Liver (tissue), 9 donors: ENCODE data around the gene OR6C2. TPM values are rescaled to one million over a fixed set of nuclear protein-coding genes. Genes with fewer than 3 reads are reported as not detected.

Source experiments
- DNase-seq: peaks from one replicate; pipeline ENCODE4 v3.0.0-alpha.2; 2017; ENCODE audit warnings: low spot score
- H3K27ac ChIP-seq, 2 donors: one replicate each; pipeline ENCODE4 v1.7.0; 2013; ENCODE audit warnings: inconsistent platforms in 2 of 2, low read length in 2 of 2, control low read depth in 1 of 2, low read depth in 1 of 2, mild to moderate bottlenecking in 1 of 2
- H3K27me3 ChIP-seq, 4 donors: one replicate each; pipeline versions ENCODE4 v1.6.1 to v1.7.0; 2013; ENCODE audit warnings: low read length in 3 of 4, inconsistent platforms in 1 of 4, mild to moderate bottlenecking in 1 of 4, moderate library complexity in 1 of 4; ENCODE audit not compliant: control insufficient read depth in 4 of 4, insufficient read depth in 4 of 4
- H3K36me3 ChIP-seq, 4 donors: one replicate each; pipeline versions ENCODE4 v1.6.1 to v1.7.0; 2013; ENCODE audit warnings: low read length in 3 of 4, mild to moderate bottlenecking in 3 of 4, low read depth in 1 of 4, moderate library complexity in 1 of 4; ENCODE audit not compliant: control insufficient read depth in 4 of 4, insufficient read depth in 3 of 4
- H3K4me1 ChIP-seq, 4 donors: one replicate each; pipeline versions ENCODE4 v1.6.1 to v1.7.0; 2013; ENCODE audit warnings: low read length in 3 of 4, mild to moderate bottlenecking in 3 of 4, moderate library complexity in 1 of 4; ENCODE audit not compliant: control insufficient read depth in 4 of 4, insufficient read depth in 4 of 4
- H3K4me3 ChIP-seq, 3 donors: one replicate each; pipeline versions ENCODE4 v1.6.1 to v1.7.0; 2013; ENCODE audit warnings: low read length in 3 of 3, control low read depth in 1 of 3, low read depth in 1 of 3, mild to moderate bottlenecking in 1 of 3
- H3K9ac ChIP-seq, 2 donors: one replicate each; pipeline ENCODE4 v1.7.0; 2013; ENCODE audit warnings: low read length in 2 of 2, mild to moderate bottlenecking in 2 of 2, moderate library complexity in 2 of 2, control low read depth in 1 of 2, low read depth in 1 of 2
- H3K9me3 ChIP-seq, 4 donors: one replicate each; pipeline versions ENCODE4 v1.6.1 to v1.7.0; 2013; ENCODE audit warnings: low read length in 3 of 4; ENCODE audit not compliant: control insufficient read depth in 4 of 4
- ATF3 ChIP-seq: IDR thresholded peaks from 2 replicates; pipeline ENCODE4 v1.6.1; 2016; ENCODE audit warnings: antibody characterized with exemption
- EGR1 ChIP-seq, 2 donors: IDR thresholded peaks; 2 replicates each; pipeline ENCODE4 v1.6.1; 2016 to 2018; ENCODE audit warnings: antibody characterized with exemption in 2 of 2, low read depth in 2 of 2
- FOXA1 ChIP-seq: IDR thresholded peaks from 2 replicates; pipeline ENCODE4 v1.6.1; 2016; ENCODE audit warnings: antibody characterized with exemption
- FOXA2 ChIP-seq: IDR thresholded peaks from 2 replicates; pipeline ENCODE4 v1.6.1; 2016; ENCODE audit warnings: antibody characterized with exemption
- HNF4G ChIP-seq: IDR thresholded peaks from 2 replicates; pipeline ENCODE4 v1.6.1; 2016; ENCODE audit warnings: antibody characterized with exemption
- JUND ChIP-seq, 2 donors: IDR thresholded peaks; 2 replicates each; pipeline ENCODE4 v1.6.1; 2016; ENCODE audit warnings: antibody characterized with exemption in 2 of 2
- NR2F2 ChIP-seq: IDR thresholded peaks from 2 replicates; pipeline ENCODE4 v1.6.1; 2016; ENCODE audit warnings: antibody characterized with exemption
- RXRA ChIP-seq, 2 donors: IDR thresholded peaks; 2 replicates each; pipeline ENCODE4 v1.6.1; 2017 to 2018; ENCODE audit warnings: antibody characterized with exemption in 2 of 2, mild to moderate bottlenecking in 1 of 2
- SP1 ChIP-seq: IDR thresholded peaks from 2 replicates; pipeline ENCODE4 v1.6.1; 2018; ENCODE audit warnings: antibody characterized with exemption, mild to moderate bottlenecking
- TAF1 ChIP-seq: conservative IDR thresholded peaks from 2 replicates; pipeline ENCODE4 v1.6.1; 2016; ENCODE audit warnings: antibody characterized with exemption, mild to moderate bottlenecking
- YY1 ChIP-seq: IDR thresholded peaks from 2 replicates; pipeline ENCODE4 v1.6.1; 2016; ENCODE audit warnings: antibody characterized with exemption, mild to moderate bottlenecking
- ZBTB33 ChIP-seq: IDR thresholded peaks from 2 replicates; pipeline ENCODE4 v1.6.1; 2016; ENCODE audit warnings: antibody characterized with exemption
- WGBS: extraction: QIAGEN DNeasy Blood & Tissue Kit; methylation state at CpG from one replicate; pipeline ENCODE4 v1.1.7; 2013; 5-methylcytosine and 5-hydroxymethylcytosine counted together
- polyA plus RNA-seq, 2 donors: library from polyadenylated mRNA; stranded (reverse) in 1 of 2; unstranded in 1 of 2; fragments of 200-250 nt in 1 of 2; fragments of >200 nt in 1 of 2; fragmentation: Nextera tagmentation in 1 of 2; extraction: Ambion mirVana in 1 of 2; gene quantifications; one replicate each; pipeline versions ENCODE4 v1.2.1 to v1.2.3, GENCODE V29; 2013 to 2015
- total RNA-seq, 2 donors: library from RNA; depleted of rRNA; stranded (reverse); fragments of >200 nt; gene quantifications; one replicate each; pipeline ENCODE4 v1.2.3, GENCODE V29; 2014
- TF ChIP-seq, protein P1 (sequence below): IDR thresholded peaks from 2 replicates; pipeline ENCODE4 v1.6.1; 2016; ENCODE audit warnings: antibody characterized with exemption
- donor health status: healthy.
- donor health status: healthy.
- donor health status: healthy.
- donor health status: healthy.
- donor health status: healthy.

The OR6C2 gene
- total and polyA plus RNA-seq, 4 donors: not detected

GRCh38 chr12:55492078-55492477 lies 48.2 kb downstream of the OR6C2 start, which contains the start of gene OR6C68 (continued):
- TF ChIP-seq ZBTB33 (no peak), EGR1 (IDR thresholded peaks at IDR 0.05; ENCODE audit: low read depth in 2 of 2) (no peak), JUND (IDR thresholded peaks at IDR 0.05) (no peak), RXRA (IDR thresholded peaks at IDR 0.05) (no peak), FOXA2 (no peak), YY1 (no peak), ATF3 (no peak)
- TF ChIP-seq, protein P1, sequence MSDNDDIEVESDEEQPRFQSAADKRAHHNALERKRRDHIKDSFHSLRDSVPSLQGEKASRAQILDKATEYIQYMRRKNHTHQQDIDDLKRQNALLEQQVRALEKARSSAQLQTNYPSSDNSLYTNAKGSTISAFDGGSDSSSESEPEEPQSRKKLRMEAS: no peak

DNA sequence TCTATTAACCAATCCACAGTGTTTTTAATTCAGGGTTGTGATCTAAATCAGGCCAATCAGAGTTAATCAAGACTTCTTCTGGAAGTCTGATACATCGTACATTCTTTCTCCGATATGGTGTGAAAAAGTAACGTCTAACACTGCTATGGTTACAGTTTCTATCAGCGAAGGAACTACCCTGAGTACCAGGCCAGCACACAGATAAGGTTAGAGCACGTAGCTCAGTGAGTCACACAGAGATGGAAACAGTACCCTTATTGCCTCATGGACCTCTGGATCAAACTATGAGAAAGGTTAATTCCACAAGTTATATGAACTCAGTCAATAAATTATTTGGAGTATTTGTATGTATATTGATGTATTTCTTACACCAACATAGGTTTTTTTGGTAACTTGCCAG lies 51.6 kb downstream of the OR6C2 start:
- Histone ChIP-seq H3K27ac (no peak overlapping the region), H3K4me3 (no peak overlapping the region), H3K27me3 (peaks cover 0 to 2% (median 0%) of the 10 kb centered on the region in 4 donors), H3K9ac (no peak overlapping the region), H3K4me1 (no peaks in the 10 kb centered on the region), H3K9me3 (no peaks in the 10 kb centered on the region), H3K36me3 (no peaks in the 10 kb centered on the region)
- TF ChIP-seq HNF4G (no peak), SP1 (no peak)
- DNase-seq: no peak
- 88% methylated on average over 5 of the region's 5 CpGs for WGBS

GRCh38 chr12:55499231-55499630 lies 55.4 kb downstream of the OR6C2 start:
- no peaks in the 10 kb centered on the region for H3K4me1 ChIP-seq
- no peak overlapping the region for H3K9ac ChIP-seq
- H3K9me3 ChIP-seq: no peaks in the 10 kb centered on the region
- no peak for DNase-seq
- H3K36me3 ChIP-seq: no peaks in the 10 kb centered on the region
- 88% methylated on average over 4 of the region's 4 CpGs for WGBS
- H3K27ac ChIP-seq: no peak overlapping the region
- H3K4me3 ChIP-seq: no peak overlapping the region
- TF ChIP-seq FOXA1 (no peak), NR2F2 (no peak), ATF3 (no peak), EGR1 (IDR thresholded peaks at IDR 0.05; ENCODE audit: low read depth in 2 of 2) (no peak), TAF1 (no peak), YY1 (no peak), JUND (IDR thresholded peaks at IDR 0.05) (no peak), FOXA2 (no peak), ZBTB33 (no peak)
- TF ChIP-seq, protein P1: no peak
- peaks cover 0 to 2% (median 0%) of the 10 kb centered on the region in 4 donors for H3K27me3 ChIP-seq
